ENCODE measurements around the gene LAMTOR4.

DNA sequence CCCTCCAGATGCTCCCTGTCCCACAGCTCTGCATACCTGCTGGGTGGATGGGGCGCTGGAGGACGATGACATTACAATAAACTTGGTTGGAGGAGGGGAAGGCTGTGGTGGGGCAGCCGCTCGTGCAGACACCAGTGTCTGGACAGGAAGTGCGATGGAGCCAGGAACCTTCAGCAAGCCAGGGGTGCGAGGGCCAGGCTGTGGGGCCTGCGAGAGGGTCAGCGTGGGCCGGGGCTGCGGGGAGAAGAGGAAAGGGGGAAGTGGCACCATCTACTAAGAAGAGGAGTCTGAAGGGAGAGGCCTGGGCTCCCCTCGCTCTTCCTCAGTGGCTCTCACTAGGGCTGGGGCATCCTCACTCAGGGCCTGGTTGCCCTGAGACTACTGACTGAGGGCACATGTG, 40.8 kb upstream of the LAMTOR4 start:
- TF ChIP-seq, protein P1, sequence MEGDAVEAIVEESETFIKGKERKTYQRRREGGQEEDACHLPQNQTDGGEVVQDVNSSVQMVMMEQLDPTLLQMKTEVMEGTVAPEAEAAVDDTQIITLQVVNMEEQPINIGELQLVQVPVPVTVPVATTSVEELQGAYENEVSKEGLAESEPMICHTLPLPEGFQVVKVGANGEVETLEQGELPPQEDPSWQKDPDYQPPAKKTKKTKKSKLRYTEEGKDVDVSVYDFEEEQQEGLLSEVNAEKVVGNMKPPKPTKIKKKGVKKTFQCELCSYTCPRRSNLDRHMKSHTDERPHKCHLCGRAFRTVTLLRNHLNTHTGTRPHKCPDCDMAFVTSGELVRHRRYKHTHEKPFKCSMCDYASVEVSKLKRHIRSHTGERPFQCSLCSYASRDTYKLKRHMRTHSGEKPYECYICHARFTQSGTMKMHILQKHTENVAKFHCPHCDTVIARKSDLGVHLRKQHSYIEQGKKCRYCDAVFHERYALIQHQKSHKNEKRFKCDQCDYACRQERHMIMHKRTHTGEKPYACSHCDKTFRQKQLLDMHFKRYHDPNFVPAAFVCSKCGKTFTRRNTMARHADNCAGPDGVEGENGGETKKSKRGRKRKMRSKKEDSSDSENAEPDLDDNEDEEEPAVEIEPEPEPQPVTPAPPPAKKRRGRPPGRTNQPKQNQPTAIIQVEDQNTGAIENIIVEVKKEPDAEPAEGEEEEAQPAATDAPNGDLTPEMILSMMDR (IDR thresholded peaks at IDR 0.05; ENCODE audit: low read depth, low read length) = no peak
- TF ChIP-seq EZH2phosphoT487 (IDR thresholded peaks at IDR 0.05; ENCODE audit: low read depth) = no peak

Data from OCI-LY3 (cell line).